ENCODE measurements around the gene PDE4B.

DNA sequence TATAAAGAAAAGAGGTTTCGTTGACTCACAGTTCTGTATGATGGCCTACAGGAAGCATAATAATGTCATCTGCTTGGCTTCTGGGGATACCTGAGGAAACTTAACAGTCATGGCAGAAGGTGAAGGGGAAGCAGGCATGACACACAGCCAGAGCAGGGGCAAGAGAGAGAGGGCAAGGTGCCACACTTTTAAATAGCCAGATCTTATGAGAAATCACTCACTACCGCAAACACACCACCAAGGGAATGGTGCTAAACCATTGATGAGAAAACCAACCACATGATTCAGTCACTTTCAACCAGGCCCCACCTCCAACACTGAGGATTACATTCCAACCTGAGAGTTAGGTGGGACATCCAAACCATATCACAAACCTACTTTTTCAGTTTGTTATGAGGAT, 495.4 kb downstream of the PDE4B start:
- TF ChIP-seq, protein P1, sequence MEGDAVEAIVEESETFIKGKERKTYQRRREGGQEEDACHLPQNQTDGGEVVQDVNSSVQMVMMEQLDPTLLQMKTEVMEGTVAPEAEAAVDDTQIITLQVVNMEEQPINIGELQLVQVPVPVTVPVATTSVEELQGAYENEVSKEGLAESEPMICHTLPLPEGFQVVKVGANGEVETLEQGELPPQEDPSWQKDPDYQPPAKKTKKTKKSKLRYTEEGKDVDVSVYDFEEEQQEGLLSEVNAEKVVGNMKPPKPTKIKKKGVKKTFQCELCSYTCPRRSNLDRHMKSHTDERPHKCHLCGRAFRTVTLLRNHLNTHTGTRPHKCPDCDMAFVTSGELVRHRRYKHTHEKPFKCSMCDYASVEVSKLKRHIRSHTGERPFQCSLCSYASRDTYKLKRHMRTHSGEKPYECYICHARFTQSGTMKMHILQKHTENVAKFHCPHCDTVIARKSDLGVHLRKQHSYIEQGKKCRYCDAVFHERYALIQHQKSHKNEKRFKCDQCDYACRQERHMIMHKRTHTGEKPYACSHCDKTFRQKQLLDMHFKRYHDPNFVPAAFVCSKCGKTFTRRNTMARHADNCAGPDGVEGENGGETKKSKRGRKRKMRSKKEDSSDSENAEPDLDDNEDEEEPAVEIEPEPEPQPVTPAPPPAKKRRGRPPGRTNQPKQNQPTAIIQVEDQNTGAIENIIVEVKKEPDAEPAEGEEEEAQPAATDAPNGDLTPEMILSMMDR (IDR thresholded peaks at IDR 0.05; ENCODE audit: low read depth, low read length): no peak
- no peak for TF ChIP-seq EZH2phosphoT487 (IDR thresholded peaks at IDR 0.05; ENCODE audit: low read depth)
